ENCODE results near the gene EXPH5.
"Not testable (repeated sequence)": the region's sequence is repeated elsewhere in the genome, so short reads cannot be mapped to it uniquely, and the experiment has no call there.

The EXPH5 gene

GRCh38 chr11:108593214-108593922 lies at the start of gene EXPH5:
Gene EXPH5 (minus strand): TSS chr11:108593768. CDS start chr11:108593536, 232 bp downstream.
- Histone ChIP-seq H3K4me1 (peaks cover 51% of the 10 kb centered on the region), H3K27me3 (ENCODE audit: low read depth) (no peaks in the 10 kb centered on the region), H3K36me3 (replicated peaks) (no peaks in the 10 kb centered on the region; the same call in 1 of the 2 replicates), H3K9me3 (no peaks in the 10 kb centered on the region), H3K4me3 (peak within 1 kb of the TSS; percentile 60)
- peak; percentile 99 for DNase-seq (ENCODE audit: low spot score in 2 of 2)
- in situ Hi-C loops (cut with MboI; ENCODE audit: low sequenced_read_pairs), result no loop called here

- H3K4me3 ChIP-seq; in situ Hi-C loops (cut with MboI; ENCODE audit: low sequenced_read_pairs); H3K9me3 ChIP-seq; H3K36me3 ChIP-seq (replicated peaks); H3K27me3 ChIP-seq (ENCODE audit: low read depth): not testable (repeated sequence)
- peaks cover 41% of the 10 kb centered on the region for H3K4me1 ChIP-seq
- DNase-seq (ENCODE audit: low spot score in 2 of 2), result peak; percentile 55 to 86
Measured at GRCh38 chr11:108641752-108642151, 48.2 kb upstream of the EXPH5 start.

- Histone ChIP-seq H3K36me3 (replicated peaks) (no peaks in the 10 kb centered on the region), H3K4me3 (no peak overlapping the region), H3K4me1 (peaks cover 39% of the 10 kb centered on the region), H3K9me3 (no peaks in the 10 kb centered on the region), H3K27me3 (ENCODE audit: low read depth) (no peaks in the 10 kb centered on the region)
- in situ Hi-C loops (cut with MboI; ENCODE audit: low sequenced_read_pairs), result loop anchor here (5.0 kb wide), 1 partner anchor 152 kb away; no protein-coding TSS in a partner anchor
- DNase-seq (ENCODE audit: low spot score in 2 of 2), result no peak
Measured at GRCh38 chr11:108639146-108639545, 45.6 kb upstream of the EXPH5 start.

GRCh38 chr11:108636222-108636621 lies 42.7 kb upstream of the EXPH5 start:
- in situ Hi-C loops (cut with MboI; ENCODE audit: low sequenced_read_pairs), result loop anchor here (5.0 kb wide), 1 partner anchor 149 kb away; no protein-coding TSS in a partner anchor
- no peak for DNase-seq (ENCODE audit: low spot score in 2 of 2)
- H3K4me1 ChIP-seq, result peaks cover 24% of the 10 kb centered on the region

GRCh38 chr11:108635106-108635505 lies 41.5 kb upstream of the EXPH5 start:
- DNase-seq (ENCODE audit: low spot score in 2 of 2), result no peak
- in situ Hi-C loops (cut with MboI; ENCODE audit: low sequenced_read_pairs), result loop anchor here (5.0 kb wide), 1 partner anchor 148 kb away; no protein-coding TSS in a partner anchor
- no peaks in the 10 kb centered on the region for H3K36me3 ChIP-seq (replicated peaks)

More at GRCh38 chr11:108636222-108636621, 42.7 kb upstream of the EXPH5 start:
- Histone ChIP-seq H3K36me3 (replicated peaks) (no peaks in the 10 kb centered on the region), H3K9me3 (no peaks in the 10 kb centered on the region), H3K4me3 (no peak overlapping the region), H3K27me3 (ENCODE audit: low read depth) (no peaks in the 10 kb centered on the region)

GRCh38 chr11:108632041-108632704 lies 38.6 kb upstream of the EXPH5 start:
- no peaks in the 10 kb centered on the region; the same call in none of the 2 replicates for H3K9me3 ChIP-seq
- H3K36me3 ChIP-seq (replicated peaks), result no peaks in the 10 kb centered on the region
- peaks cover 6% of the 10 kb centered on the region for H3K4me1 ChIP-seq
- no peaks in the 10 kb centered on the region for H3K27me3 ChIP-seq (ENCODE audit: low read depth)
- no peak for DNase-seq (ENCODE audit: low spot score in 2 of 2)
- no peak overlapping the region for H3K4me3 ChIP-seq
- in situ Hi-C loops (cut with MboI; ENCODE audit: low sequenced_read_pairs), result no loop called here

More at GRCh38 chr11:108635106-108635505, 41.5 kb upstream of the EXPH5 start:
- H3K4me1 ChIP-seq, result peaks cover 13% of the 10 kb centered on the region
- no peaks in the 10 kb centered on the region for H3K27me3 ChIP-seq (ENCODE audit: low read depth)
- no peaks in the 10 kb centered on the region for H3K9me3 ChIP-seq
- no peak overlapping the region for H3K4me3 ChIP-seq

GRCh38 chr11:108629274-108629673 lies 35.7 kb upstream of the EXPH5 start:
- no peak for DNase-seq (ENCODE audit: low spot score in 2 of 2)
- in situ Hi-C loops (cut with MboI; ENCODE audit: low sequenced_read_pairs), result no loop called here
- no peaks in the 10 kb centered on the region; the same call in none of the 2 replicates for H3K9me3 ChIP-seq
- H3K4me1 ChIP-seq, result no peaks in the 10 kb centered on the region
- no peaks in the 10 kb centered on the region for H3K36me3 ChIP-seq (replicated peaks)
- H3K27me3 ChIP-seq (ENCODE audit: low read depth), result no peaks in the 10 kb centered on the region
- no peak overlapping the region for H3K4me3 ChIP-seq

- Histone ChIP-seq H3K36me3 (replicated peaks) (no peaks in the 10 kb centered on the region), H3K27me3 (ENCODE audit: low read depth) (no peaks in the 10 kb centered on the region), H3K4me1 (no peaks in the 10 kb centered on the region), H3K9me3 (no peaks in the 10 kb centered on the region; the same call in none of the 2 replicates), H3K4me3 (no peak overlapping the region)
- in situ Hi-C loops (cut with MboI; ENCODE audit: low sequenced_read_pairs), result no loop called here
- no peak for DNase-seq (ENCODE audit: low spot score in 2 of 2)
Measured at GRCh38 chr11:108628812-108629211, 35.2 kb upstream of the EXPH5 start.

GRCh38 chr11:108628326-108628725 lies 34.8 kb upstream of the EXPH5 start:
- Histone ChIP-seq H3K4me1 (no peaks in the 10 kb centered on the region), H3K4me3 (no peak overlapping the region), H3K27me3 (ENCODE audit: low read depth) (no peaks in the 10 kb centered on the region), H3K9me3 (no peaks in the 10 kb centered on the region; the same call in none of the 2 replicates), H3K36me3 (replicated peaks) (no peaks in the 10 kb centered on the region)
- no peak for DNase-seq (ENCODE audit: low spot score in 2 of 2)
- in situ Hi-C loops (cut with MboI; ENCODE audit: low sequenced_read_pairs), result no loop called here

GRCh38 chr11:108624196-108624925 lies 30.8 kb upstream of the EXPH5 start:
- DNase-seq (ENCODE audit: low spot score in 2 of 2), result no peak

GRCh38 chr11:108622341-108622740 lies 28.8 kb upstream of the EXPH5 start:
- no peak for DNase-seq (ENCODE audit: low spot score in 2 of 2)
- Histone ChIP-seq H3K27me3 (ENCODE audit: low read depth) (no peaks in the 10 kb centered on the region), H3K36me3 (replicated peaks) (no peaks in the 10 kb centered on the region), H3K9me3 (no peaks in the 10 kb centered on the region), H3K4me3 (no peak overlapping the region), H3K4me1 (peaks cover 4% of the 10 kb centered on the region; the same call in 1 of the 2 replicates)
- in situ Hi-C loops (cut with MboI; ENCODE audit: low sequenced_read_pairs), result no loop called here

More at GRCh38 chr11:108624196-108624925, 30.8 kb upstream of the EXPH5 start:
- in situ Hi-C loops (cut with MboI; ENCODE audit: low sequenced_read_pairs), result no loop called here
- Histone ChIP-seq H3K27me3 (ENCODE audit: low read depth) (no peaks in the 10 kb centered on the region), H3K36me3 (replicated peaks) (no peaks in the 10 kb centered on the region), H3K9me3 (no peaks in the 10 kb centered on the region; the same call in none of the 2 replicates), H3K4me1 (no peaks in the 10 kb centered on the region), H3K4me3 (no peak overlapping the region)

GRCh38 chr11:108620958-108621772 lies 27.6 kb upstream of the EXPH5 start:
- no peak for DNase-seq (ENCODE audit: low spot score in 2 of 2)
- in situ Hi-C loops (cut with MboI; ENCODE audit: low sequenced_read_pairs), result no loop called here

GRCh38 chr11:108618529-108618928 lies 25.0 kb upstream of the EXPH5 start:
- H3K4me3 ChIP-seq, result no peak overlapping the region
- no peaks in the 10 kb centered on the region for H3K27me3 ChIP-seq (ENCODE audit: low read depth)
- H3K4me1 ChIP-seq, result peaks cover 9% of the 10 kb centered on the region; the same call in 1 of the 2 replicates
- H3K9me3 ChIP-seq, result no peaks in the 10 kb centered on the region
- H3K36me3 ChIP-seq (replicated peaks), result no peaks in the 10 kb centered on the region
- in situ Hi-C loops (cut with MboI; ENCODE audit: low sequenced_read_pairs), result no loop called here
- DNase-seq (ENCODE audit: low spot score in 2 of 2), result no peak

More at GRCh38 chr11:108620958-108621772, 27.6 kb upstream of the EXPH5 start:
- no peaks in the 10 kb centered on the region for H3K36me3 ChIP-seq (replicated peaks)
- H3K4me1 ChIP-seq, result peaks cover 7% of the 10 kb centered on the region; the same call in 1 of the 2 replicates
- H3K27me3 ChIP-seq (ENCODE audit: low read depth), result no peaks in the 10 kb centered on the region
- H3K9me3 ChIP-seq, result no peaks in the 10 kb centered on the region
- H3K4me3 ChIP-seq, result no peak overlapping the region
